DND-41 (cell line): ENCODE measurements around the gene SGK1.
A peak's percentile ranks its signal among the peaks of the same experiment; 100 is the strongest.

Experiments
- ATAC-seq: fragments of 200-7000 bp; cut with Tn5 transposase; 3 replicates; pipeline ENCODE4 v1.9.1; 2021; ENCODE audit warnings: low read depth; ENCODE audit not compliant: insufficient read depth
- DNase-seq: peaks from one replicate; pipeline ENCODE4 v3.0.0-alpha.2; 2020
- H2AFZ ChIP-seq: 2 replicates; pipeline ENCODE4 v1.6.0; 2012; ENCODE audit warnings: low read depth, low read length
- H3K27ac ChIP-seq: 2 replicates; pipeline ENCODE4 v1.5.1; 2012; ENCODE audit warnings: low read length, inconsistent platforms
- H3K27me3 ChIP-seq: fragments of 200-600 bp; sonication (generic); 2 replicates; pipeline ENCODE4 v1.6.0; 2012; ENCODE audit warnings: low read length, mild to moderate bottlenecking, inconsistent platforms; ENCODE audit not compliant: insufficient read depth, poor library complexity
- H3K36me3 ChIP-seq: 2 replicates; pipeline ENCODE4 v1.5.1; 2012; ENCODE audit warnings: low read length, inconsistent platforms; ENCODE audit not compliant: insufficient read depth
- H3K4me1 ChIP-seq: 2 replicates; pipeline ENCODE4 v1.5.1; 2012; ENCODE audit warnings: mild to moderate bottlenecking, low read length; ENCODE audit not compliant: insufficient read depth
- H3K4me2 ChIP-seq: 2 replicates; pipeline ENCODE4 v1.6.0; 2012; ENCODE audit warnings: mild to moderate bottlenecking, moderate library complexity, low read length, inconsistent platforms; ENCODE audit not compliant: insufficient read depth
- H3K4me3 ChIP-seq, 2 experiments: fragments of 200-600 bp in 1 of 2; shearing (Covaris generic) in 1 of 2; 2 replicates each; pipeline ENCODE4 v1.5.1; 2012 to 2016; ENCODE audit warnings: inconsistent platforms in 2 of 2, low read length in 2 of 2, mild to moderate bottlenecking in 2 of 2, low read depth in 1 of 2, moderate library complexity in 1 of 2
- H3K79me2 ChIP-seq: 2 replicates; pipeline ENCODE4 v1.6.0; 2012; ENCODE audit warnings: low read length, inconsistent platforms; ENCODE audit not compliant: insufficient read depth
- H3K9ac ChIP-seq: 2 replicates; pipeline ENCODE4 v1.6.0; 2012; ENCODE audit warnings: low read depth, mild to moderate bottlenecking, inconsistent platforms, low read length, moderate library complexity
- H3K9me3 ChIP-seq: 2 replicates; pipeline ENCODE4 v1.5.1; 2012; ENCODE audit warnings: low read length, moderate library complexity, mild to moderate bottlenecking, inconsistent platforms; ENCODE audit not compliant: insufficient read depth, severe bottlenecking
- H4K20me1 ChIP-seq: 2 replicates; pipeline ENCODE4 v1.6.0; 2012; ENCODE audit warnings: low read length; ENCODE audit not compliant: insufficient read depth
- CTCF ChIP-seq: IDR thresholded peaks from 2 replicates; pipeline ENCODE4 v1.5.1; 2012; ENCODE audit warnings: borderline replicate concordance, low read length, moderate library complexity, mild to moderate bottlenecking; ENCODE audit not compliant: poor library complexity, severe bottlenecking; ENCODE audit errors: extremely low read depth
- EZH2 ChIP-seq: IDR thresholded peaks from 3 replicates; pipeline ENCODE4 v1.6.1; 2012; ENCODE audit warnings: borderline replicate concordance, low read depth, mild to moderate bottlenecking, moderate library complexity, low read length, inconsistent platforms; ENCODE audit not compliant: severe bottlenecking

SGK1 gene

GRCh38 chr6:134175532-134176263, 142.2 kb downstream of the SGK1 start:
- peak overlapping the region; percentile 92 for H2AFZ ChIP-seq

GRCh38 chr6:134174672-134175531, 143.0 kb downstream of the SGK1 start:
- Histone ChIP-seq H3K27ac (peak overlapping the region; percentile 70), H3K79me2 (no peaks in the 10 kb centered on the region), H4K20me1 (no peaks in the 10 kb centered on the region), H3K4me3 (peak overlapping the region; percentile 41 to 76), H3K36me3 (no peaks in the 10 kb centered on the region; the same call in 1 of the 2 replicates), H3K4me2 (peak overlapping the region; percentile 99), H3K27me3 (peaks cover 40% of the 10 kb centered on the region), H3K4me1 (peaks cover 37% of the 10 kb centered on the region), H3K9ac (peak overlapping the region; percentile 65), H3K9me3 (no peaks in the 10 kb centered on the region), H2AFZ (peak overlapping the region; percentile 92)
- peak; percentile 80 for ATAC-seq
- peak; percentile 43 for TF ChIP-seq CTCF
- peak; percentile 98 for TF ChIP-seq EZH2
- DNase-seq: peak; percentile 86

More at GRCh38 chr6:134175532-134176263, 142.2 kb downstream of the SGK1 start:
- DNase-seq (no peak), ATAC-seq (peak; percentile 3; the same call in 2 of the 3 replicates)
- Histone ChIP-seq H3K4me3 (peak overlapping the region; percentile 41 to 76), H3K79me2 (no peaks in the 10 kb centered on the region), H3K27ac (peak overlapping the region; percentile 16; the same call in 1 of the 2 replicates), H3K4me1 (peaks cover 37% of the 10 kb centered on the region), H3K9ac (peak overlapping the region; percentile 65), H3K9me3 (no peaks in the 10 kb centered on the region), H3K27me3 (peaks cover 40% of the 10 kb centered on the region), H3K4me2 (peak overlapping the region; percentile 99), H4K20me1 (no peaks in the 10 kb centered on the region), H3K36me3 (no peaks in the 10 kb centered on the region; the same call in 1 of the 2 replicates)
- TF ChIP-seq CTCF (no peak), EZH2 (peak; percentile 93)

GRCh38 chr6:134173936-134174671, 143.8 kb downstream of the SGK1 start:
- no peaks in the 10 kb centered on the region; the same call in 1 of the 2 replicates for H3K36me3 ChIP-seq
- no peaks in the 10 kb centered on the region for H4K20me1 ChIP-seq
- ATAC-seq (peak; percentile 30), DNase-seq (peak; percentile 82)
- peak overlapping the region; percentile 41 to 76 for H3K4me3 ChIP-seq
- H3K9me3 ChIP-seq: no peaks in the 10 kb centered on the region
- H3K4me1 ChIP-seq: peaks cover 36% of the 10 kb centered on the region
- no peaks in the 10 kb centered on the region for H3K79me2 ChIP-seq
- peak overlapping the region; percentile 92 for H2AFZ ChIP-seq
- H3K27me3 ChIP-seq: peaks cover 39% of the 10 kb centered on the region
- peak overlapping the region; percentile 99 for H3K4me2 ChIP-seq
- H3K9ac ChIP-seq: peak overlapping the region; percentile 65
- H3K27ac ChIP-seq: peak overlapping the region; percentile 70
- TF ChIP-seq EZH2 (no peak), CTCF (peak; percentile 89)
